Brain microvascular endothelial cell (primary cell): Measurements from ENCODE around the gene MITF.

Experiments
- DNase-seq: peaks from one replicate; pipeline ENCODE4 v3.0.0-alpha.2; 2020
- H3K27ac ChIP-seq: fragments of 250-450 bp; sonication (Bioruptor Pico); 2 replicates; pipeline ENCODE4 v1.5.1; 2020; ENCODE audit warnings: mild to moderate bottlenecking, moderate library complexity
- H3K27me3 ChIP-seq: fragments of 250-450 bp; sonication (Bioruptor Pico); replicated peaks from 2 replicates; pipeline ENCODE4 v1.5.1; 2020; ENCODE audit warnings: mild to moderate bottlenecking
- H3K36me3 ChIP-seq: fragments of 250-450 bp; sonication (Bioruptor Pico); replicated peaks from 2 replicates; pipeline ENCODE4 v1.5.1; 2020; ENCODE audit warnings: mild to moderate bottlenecking
- H3K4me3 ChIP-seq: 2 replicates; pipeline ENCODE4 v1.5.1; 2011; ENCODE audit warnings: low read depth, mild to moderate bottlenecking, control low read depth, low read length, moderate library complexity
- CTCF ChIP-seq: IDR thresholded peaks from 2 replicates; pipeline ENCODE4 v1.5.1; 2011; ENCODE audit warnings: low read depth, mild to moderate bottlenecking, moderate library complexity, low read length, control low read depth, inconsistent platforms; ENCODE audit errors: missing control alignments
- in situ Hi-C: cut with HindIII; loops from 2 replicates; pipeline ENCODE4 v1.10.0; 2017; ENCODE audit warnings: low sequenced_read_pairs, low pct_ligation_motif_present

Gene MITF

DNA sequence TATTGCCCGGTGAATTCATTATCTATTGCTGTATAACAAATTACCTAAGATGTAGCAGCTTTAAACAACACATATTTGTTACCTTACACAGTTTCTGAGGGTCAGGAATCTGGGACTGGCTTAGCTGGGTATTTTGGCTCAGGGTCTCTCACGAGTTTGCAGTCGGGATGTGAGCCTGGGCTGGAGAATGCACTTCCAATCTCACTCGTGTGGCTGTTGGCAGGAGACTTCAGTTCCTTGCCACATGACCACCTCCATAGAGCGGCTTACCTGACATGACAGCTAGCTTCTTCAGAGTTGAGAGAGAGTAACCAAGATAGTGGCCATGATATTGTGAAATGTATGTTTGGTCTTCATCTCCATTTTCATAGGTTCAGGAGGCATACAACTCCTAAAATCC is 18.4 kb upstream of the MITF start:
- in situ Hi-C loops, result no loop called here
- Histone ChIP-seq H3K36me3 (no peaks in the 10 kb centered on the region), H3K27ac (no peak overlapping the region), H3K4me3 (no peak overlapping the region), H3K27me3 (no peaks in the 10 kb centered on the region)
- DNase-seq, result no peak
- TF ChIP-seq CTCF, result no peak

DNA sequence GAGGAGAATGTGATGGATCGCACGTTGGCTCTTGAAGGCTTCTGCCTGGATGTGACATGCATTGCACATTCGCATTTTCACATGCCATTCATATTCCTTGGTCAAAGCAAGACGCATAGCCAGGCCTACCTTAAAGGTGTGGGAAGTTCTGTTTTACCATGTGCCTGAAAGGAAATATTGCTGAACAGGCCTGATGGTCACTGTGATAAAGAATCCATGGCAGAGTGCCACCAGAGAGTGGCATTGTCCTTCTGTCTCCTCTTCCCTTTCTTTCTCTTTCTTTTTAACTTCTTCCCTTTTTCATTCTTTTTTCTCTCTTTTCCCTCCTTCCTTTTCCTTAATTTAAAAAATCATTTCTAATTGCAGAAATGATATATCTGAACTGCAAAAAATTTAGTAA is 15.9 kb upstream of the MITF start:
- DNase-seq, result no peak
- in situ Hi-C loops, result no loop called here
- no peaks in the 10 kb centered on the region for H3K36me3 ChIP-seq
- TF ChIP-seq CTCF, result no peak
- H3K27me3 ChIP-seq, result no peaks in the 10 kb centered on the region
- H3K27ac ChIP-seq, result no peak overlapping the region
- no peak overlapping the region for H3K4me3 ChIP-seq

- H3K27ac ChIP-seq, result no peak overlapping the region
- H3K36me3 ChIP-seq, result no peaks in the 10 kb centered on the region
- peak; percentile 36 for DNase-seq
- no peak overlapping the region for H3K4me3 ChIP-seq
- no peak for TF ChIP-seq CTCF
- in situ Hi-C loops, result no loop called here
- no peaks in the 10 kb centered on the region for H3K27me3 ChIP-seq
Measured at GRCh38 chr3:69724722-69725435, 14.4 kb upstream of the MITF start.

DNA sequence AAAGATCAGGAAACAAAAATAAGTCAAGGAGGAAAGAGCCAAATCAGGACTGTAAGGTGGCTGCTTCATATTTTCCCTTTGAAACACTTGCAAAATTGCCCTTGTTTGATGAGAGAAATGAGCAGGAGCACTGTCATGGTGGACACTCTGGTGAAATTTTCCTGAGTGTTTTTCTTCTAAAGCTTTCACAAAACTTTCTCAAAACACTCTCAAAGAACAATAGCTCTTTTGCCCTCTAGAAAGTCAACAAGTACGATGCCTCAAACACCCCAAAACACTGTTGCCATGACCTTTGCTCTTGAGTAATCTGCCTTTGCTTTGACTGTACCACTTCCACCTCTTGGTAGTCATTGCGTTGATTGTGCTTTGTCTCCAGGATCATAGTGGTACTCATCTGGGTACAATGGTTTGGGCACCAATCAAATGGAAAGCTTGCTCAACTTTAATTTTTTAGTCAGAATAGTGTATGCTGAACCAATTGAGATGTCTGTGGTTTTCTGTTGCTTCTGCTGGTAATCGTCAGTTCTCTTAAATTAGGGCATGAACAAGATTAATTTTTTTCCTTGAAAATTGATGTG is 13.2 kb upstream of the MITF start:
- no peak for DNase-seq
- no peak for TF ChIP-seq CTCF
- in situ Hi-C loops, result no loop called here

GRCh38 chr3:69729147-69729919 is 9.9 kb upstream of the MITF start:
- no peak for TF ChIP-seq CTCF
- no peak for DNase-seq
- Histone ChIP-seq H3K36me3 (no peaks in the 10 kb centered on the region), H3K27me3 (peaks cover 3% of the 10 kb centered on the region), H3K27ac (no peak overlapping the region), H3K4me3 (no peak overlapping the region)
- in situ Hi-C loops, result no loop called here

More for the DNA sequence above, 13.2 kb upstream of the MITF start:
- H3K4me3 ChIP-seq, result no peak overlapping the region
- no peak overlapping the region for H3K27ac ChIP-seq
- H3K27me3 ChIP-seq, result no peaks in the 10 kb centered on the region
- H3K36me3 ChIP-seq, result no peaks in the 10 kb centered on the region
